PFSK-1 (cell line): ENCODE results near the gene ACTA1.

Experiments used
- FOXP2 ChIP-seq: optimal IDR thresholded peaks from 2 replicates; pipeline ENCODE3; 2011; ENCODE audit warnings: borderline replicate concordance, control low read depth, inconsistent platforms; ENCODE audit not compliant: insufficient read depth; ENCODE audit errors: extremely low read length, extremely low read depth
- POLR2AphosphoS5 ChIP-seq: IDR thresholded peaks from 2 replicates; pipeline ENCODE4 v1.6.1; 2012; ENCODE audit warnings: low read depth, mild to moderate bottlenecking, control low read depth, low read length, moderate library complexity
- SIN3A ChIP-seq: IDR thresholded peaks from 2 replicates; pipeline ENCODE4 v1.6.1; 2012; ENCODE audit warnings: mild to moderate bottlenecking, low read length, moderate library complexity, borderline replicate concordance; ENCODE audit not compliant: insufficient read depth
- TAF1 ChIP-seq: IDR thresholded peaks from 2 replicates; pipeline ENCODE4 v1.6.1; 2012; ENCODE audit warnings: low read length, control low read depth, borderline replicate concordance; ENCODE audit not compliant: insufficient read depth
- TF ChIP-seq, protein P1 (sequence below), 2 experiments: IDR thresholded peaks; 2 replicates each; pipeline versions ENCODE4 v1.6.1 to v1.8.0; 2011 to 2012; ENCODE audit warnings: low read depth in 2 of 2, low read length in 2 of 2, control low read depth in 1 of 2, inconsistent platforms in 1 of 2, mild to moderate bottlenecking in 1 of 2, moderate library complexity in 1 of 2; ENCODE audit not compliant: insufficient read depth in 1 of 2

DNA sequence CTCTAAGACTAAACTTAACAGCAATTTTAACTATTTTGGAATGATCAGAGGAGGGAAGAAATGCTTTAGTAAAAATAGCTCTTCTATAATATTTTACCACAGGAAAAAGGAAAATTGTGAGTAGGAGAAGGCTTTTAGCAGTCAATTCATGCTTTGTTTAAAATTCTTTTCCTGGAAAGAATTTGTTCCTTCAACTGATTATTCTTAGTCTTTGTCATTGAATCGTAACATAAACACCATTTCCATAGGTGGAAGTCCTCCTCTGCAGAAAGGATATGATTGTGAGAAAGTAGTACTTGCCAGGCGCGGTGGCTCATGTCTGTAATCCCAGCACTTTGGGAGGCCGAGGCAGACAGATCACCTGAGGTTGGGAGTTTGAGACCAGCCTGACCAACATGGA is 11.9 kb upstream of the ACTA1 start:
- TF ChIP-seq POLR2AphosphoS5 (no peak), TAF1 (no peak), SIN3A (no peak), FOXP2 (no peak)
- TF ChIP-seq, protein P1, sequence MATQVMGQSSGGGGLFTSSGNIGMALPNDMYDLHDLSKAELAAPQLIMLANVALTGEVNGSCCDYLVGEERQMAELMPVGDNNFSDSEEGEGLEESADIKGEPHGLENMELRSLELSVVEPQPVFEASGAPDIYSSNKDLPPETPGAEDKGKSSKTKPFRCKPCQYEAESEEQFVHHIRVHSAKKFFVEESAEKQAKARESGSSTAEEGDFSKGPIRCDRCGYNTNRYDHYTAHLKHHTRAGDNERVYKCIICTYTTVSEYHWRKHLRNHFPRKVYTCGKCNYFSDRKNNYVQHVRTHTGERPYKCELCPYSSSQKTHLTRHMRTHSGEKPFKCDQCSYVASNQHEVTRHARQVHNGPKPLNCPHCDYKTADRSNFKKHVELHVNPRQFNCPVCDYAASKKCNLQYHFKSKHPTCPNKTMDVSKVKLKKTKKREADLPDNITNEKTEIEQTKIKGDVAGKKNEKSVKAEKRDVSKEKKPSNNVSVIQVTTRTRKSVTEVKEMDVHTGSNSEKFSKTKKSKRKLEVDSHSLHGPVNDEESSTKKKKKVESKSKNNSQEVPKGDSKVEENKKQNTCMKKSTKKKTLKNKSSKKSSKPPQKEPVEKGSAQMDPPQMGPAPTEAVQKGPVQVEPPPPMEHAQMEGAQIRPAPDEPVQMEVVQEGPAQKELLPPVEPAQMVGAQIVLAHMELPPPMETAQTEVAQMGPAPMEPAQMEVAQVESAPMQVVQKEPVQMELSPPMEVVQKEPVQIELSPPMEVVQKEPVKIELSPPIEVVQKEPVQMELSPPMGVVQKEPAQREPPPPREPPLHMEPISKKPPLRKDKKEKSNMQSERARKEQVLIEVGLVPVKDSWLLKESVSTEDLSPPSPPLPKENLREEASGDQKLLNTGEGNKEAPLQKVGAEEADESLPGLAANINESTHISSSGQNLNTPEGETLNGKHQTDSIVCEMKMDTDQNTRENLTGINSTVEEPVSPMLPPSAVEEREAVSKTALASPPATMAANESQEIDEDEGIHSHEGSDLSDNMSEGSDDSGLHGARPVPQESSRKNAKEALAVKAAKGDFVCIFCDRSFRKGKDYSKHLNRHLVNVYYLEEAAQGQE (IDR thresholded peaks at IDR 0.05; ENCODE audit: insufficient read depth in 1 of 2, low read depth in 2 of 2, low read length in 2 of 2) = no peak
